Hepatocyte (in vitro differentiated cells): Measurements from ENCODE around the gene TMC5.

Source experiments
- CTCF ChIP-seq: fragments of 200-600 bp; sonication (generic); IDR thresholded peaks from 2 replicates; pipeline ENCODE4 v1.5.1; 2016; ENCODE audit warnings: antibody characterized with exemption, mild to moderate bottlenecking; ENCODE audit not compliant: poor library complexity
- EZH2 ChIP-seq: fragments of 200-600 bp; sonication (generic); IDR thresholded peaks from 2 replicates; pipeline ENCODE4 v1.6.1; 2016; ENCODE audit warnings: antibody characterized with exemption, mild to moderate bottlenecking, borderline replicate concordance

GRCh38 chr16:19486051-19486450, 68.4 kb downstream of the TMC5 start:
- TF ChIP-seq CTCF (no peak), EZH2 (no peak)
